GM19193 (cell line): ENCODE data around the gene SYF2.

Experiments used
- POLR2A ChIP-seq: IDR thresholded peaks from 4 replicates; pipeline ENCODE4 v1.6.1; 2011; ENCODE audit not compliant: insufficient read depth, insufficient read length; ENCODE audit errors: extremely low read depth

The SYF2 gene

DNA sequence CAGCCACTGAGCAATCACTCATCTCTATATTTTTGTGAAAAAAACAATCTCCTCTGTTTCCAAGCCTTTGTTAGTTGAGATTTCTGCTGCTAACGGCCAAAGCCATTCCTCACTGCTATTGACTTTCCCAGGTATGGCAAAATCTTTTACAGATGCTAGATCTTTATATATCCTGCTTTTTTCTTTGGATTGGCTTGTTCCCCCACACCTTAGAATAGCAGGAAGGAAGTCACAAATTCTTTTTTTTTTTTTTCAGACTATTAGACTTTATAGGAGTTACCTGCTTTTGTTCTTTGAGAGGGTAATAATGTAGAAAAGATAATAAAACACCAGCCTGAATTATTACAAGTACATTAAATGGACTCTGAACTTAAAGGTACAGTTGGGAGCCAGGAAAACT, 24.2 kb downstream of the SYF2 start:
- TF ChIP-seq POLR2A: no peak

DNA sequence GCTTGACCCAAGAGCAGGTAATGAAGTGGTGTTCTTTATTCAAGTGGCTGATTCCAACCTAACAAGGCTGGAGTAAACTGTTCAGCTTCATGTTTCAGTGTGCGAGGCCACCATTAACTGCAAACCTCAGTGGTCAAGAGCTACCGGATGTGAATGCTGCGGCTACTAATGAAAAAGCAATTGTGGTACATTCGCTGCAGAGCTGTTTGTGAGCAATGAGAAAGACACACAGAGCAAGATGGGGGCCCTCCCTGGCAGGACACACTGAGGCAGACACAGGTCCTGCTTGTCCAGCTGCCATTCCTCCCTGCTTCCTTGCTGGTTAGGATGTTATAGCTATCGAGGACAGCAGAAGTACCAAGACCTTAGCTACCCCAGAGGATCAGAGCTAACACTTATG, 26.1 kb downstream of the SYF2 start:
- no peak for TF ChIP-seq POLR2A

DNA sequence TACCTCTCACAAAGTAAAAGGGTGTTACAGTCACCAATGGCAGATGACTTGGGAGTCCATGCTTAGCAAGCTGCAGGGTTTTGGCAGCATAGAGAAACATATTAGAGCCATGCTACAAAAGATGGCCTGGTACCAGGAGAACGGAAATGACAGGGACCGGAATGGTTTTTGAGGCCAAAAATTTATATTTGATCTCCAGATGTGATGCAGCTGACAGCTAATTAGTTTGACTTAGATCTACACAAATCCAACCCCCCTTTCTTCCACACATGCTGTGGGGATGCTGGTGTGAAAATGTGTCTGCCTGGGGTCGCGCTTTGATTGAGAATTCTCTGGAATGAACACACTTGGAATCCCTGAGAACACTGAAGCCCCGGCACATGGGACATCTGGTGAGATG, 26.5 kb downstream of the SYF2 start:
- TF ChIP-seq POLR2A: no peak

DNA sequence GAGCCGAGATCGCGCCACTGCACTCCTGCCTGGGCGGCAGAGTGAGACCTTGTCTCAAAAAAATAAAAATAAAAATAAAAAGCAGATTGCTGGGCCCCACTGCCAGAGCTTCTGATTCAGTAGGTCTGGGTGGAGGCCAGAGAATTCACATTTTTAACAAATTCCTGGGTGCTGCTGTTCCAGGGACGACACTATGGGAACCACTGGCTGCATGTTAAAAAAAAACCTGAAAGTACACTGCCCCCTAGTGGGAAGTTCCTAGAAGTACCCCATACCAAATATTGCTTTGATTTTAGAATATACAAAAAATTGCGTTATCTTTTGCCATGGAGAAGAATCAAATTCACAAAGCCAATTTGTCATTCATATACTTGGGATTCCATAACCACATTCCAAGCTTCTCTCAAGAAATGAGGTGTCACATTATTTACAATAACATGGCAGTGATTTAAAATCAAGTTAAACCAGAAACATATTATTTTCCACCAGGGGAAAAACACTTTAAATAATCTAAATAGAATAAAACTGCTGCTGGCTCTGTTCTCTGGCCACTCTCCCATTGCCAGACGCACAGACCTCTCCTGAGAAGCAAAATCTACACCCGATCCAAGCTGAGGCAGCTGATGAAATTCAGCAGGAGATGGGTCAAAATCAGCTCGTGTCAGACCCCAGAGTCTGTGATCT, 27.4 kb downstream of the SYF2 start:
- TF ChIP-seq POLR2A: no peak

DNA sequence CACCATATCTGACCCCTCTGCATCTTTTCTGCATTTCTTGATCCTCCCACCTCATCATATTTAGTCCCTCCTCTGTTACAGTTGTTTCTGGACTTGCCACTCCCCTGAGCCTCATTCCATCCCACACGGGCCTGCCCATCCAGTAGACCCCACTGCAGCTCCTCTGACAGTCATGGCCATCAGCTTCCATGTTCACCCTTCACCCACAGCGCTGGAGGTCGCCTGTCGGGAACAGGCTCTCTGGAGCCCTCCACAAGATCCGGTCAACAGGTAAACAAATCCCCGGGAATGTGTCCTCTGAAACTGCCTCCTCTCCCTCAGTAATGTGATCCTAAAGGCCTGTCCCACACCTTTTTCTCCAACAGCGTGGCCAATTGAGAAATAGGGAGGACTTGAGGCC, 31.3 kb downstream of the SYF2 start:
- no peak for TF ChIP-seq POLR2A

DNA sequence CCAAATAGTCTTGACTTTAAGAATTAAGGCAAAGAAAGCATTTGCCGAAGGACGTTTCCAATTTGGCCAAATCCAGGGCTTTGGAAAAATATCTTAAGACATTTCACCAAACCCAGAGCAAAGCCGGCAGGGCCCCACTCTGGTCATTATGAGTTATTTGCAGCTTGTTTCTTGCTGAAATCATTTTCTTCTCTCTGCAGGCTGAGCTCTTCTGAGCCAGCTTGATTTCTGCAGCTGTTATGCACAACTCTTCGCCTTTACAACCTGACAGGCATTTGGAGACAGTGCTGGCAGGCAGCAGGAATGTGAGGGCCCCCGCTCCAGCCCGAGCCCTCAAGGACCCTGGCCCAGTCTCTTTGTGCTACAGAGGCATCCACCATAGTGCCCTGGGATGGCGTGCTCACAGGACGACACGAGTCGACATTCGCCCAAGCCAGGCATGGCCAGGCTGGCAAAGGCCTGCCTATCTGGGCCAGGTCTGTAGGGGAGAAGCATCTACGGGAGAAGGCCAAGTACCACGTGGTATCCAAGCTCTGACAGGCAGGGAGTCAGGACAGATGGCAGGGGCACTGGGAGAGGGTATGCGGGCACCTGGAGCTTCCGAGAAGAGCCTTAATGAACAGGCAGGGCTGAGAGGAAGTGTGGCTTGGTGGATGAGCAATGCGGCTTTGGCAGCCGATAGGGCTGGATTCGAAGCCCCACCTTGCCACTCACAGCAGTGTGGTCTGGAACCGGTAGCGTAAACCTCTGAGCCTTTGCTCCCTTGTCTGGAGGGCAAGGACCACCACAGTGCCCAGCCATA, 32.3 kb downstream of the SYF2 start:
- no peak for TF ChIP-seq POLR2A

DNA sequence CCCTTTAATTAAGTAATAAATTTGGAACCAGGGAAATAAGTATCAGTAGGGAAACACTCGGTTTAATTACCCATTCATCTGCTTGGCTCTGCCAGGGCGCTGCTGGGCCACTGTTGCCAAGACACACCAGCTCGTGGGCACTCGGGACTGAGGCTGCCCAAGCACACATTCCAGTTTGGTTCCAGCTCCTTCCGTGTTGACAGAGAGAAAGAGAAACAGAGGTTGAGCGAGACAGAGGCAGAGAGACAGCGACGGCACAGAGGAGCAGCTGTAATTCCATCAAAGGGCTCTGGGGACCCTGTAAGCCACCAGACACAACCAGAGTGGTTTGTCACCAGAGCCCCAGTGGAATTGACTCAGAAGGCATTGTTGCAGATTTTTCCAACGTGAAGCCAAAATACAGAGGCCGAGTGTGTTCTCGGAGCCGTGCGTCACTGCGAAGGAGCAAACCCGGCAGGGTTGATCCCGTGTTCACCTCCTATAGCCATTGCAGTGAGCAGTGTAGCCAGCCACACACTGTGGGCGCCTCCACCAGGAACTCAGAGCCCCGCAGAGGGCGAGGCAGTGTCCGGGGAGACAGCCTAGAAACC, 33.5 kb downstream of the SYF2 start:
- no peak for TF ChIP-seq POLR2A

DNA sequence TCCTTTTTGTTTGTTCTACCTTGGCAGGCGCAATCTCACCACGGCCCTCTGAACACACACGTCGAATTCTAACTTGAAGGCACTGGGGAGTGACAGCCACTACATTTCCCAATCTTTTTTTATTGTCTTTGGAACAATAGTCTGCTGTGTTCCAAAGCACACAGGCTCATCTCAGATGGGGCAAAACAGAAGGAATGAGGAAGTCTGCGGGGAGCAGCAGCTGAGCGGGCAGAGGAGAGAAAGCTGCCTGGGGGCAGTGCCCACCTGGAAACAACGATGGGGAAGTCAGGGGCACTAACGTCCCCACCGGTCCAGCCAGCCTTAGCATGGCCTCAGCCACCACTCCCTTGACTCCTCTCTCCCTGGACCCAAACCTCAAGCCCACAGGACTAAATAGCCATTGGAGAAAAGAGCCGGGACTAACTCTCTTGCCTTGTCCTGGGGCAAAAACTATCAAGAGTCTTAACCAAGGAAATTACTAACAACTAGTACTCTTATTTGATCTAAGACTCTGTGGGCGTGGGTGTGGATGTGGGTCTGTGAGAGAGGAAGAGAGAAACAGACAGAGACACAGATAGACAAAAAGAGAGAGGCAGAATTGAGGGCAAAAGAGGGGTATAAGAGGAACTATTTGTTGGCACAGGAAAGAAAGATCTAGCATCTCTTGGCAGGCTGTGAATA, 34.2 kb downstream of the SYF2 start:
- no peak for TF ChIP-seq POLR2A

DNA sequence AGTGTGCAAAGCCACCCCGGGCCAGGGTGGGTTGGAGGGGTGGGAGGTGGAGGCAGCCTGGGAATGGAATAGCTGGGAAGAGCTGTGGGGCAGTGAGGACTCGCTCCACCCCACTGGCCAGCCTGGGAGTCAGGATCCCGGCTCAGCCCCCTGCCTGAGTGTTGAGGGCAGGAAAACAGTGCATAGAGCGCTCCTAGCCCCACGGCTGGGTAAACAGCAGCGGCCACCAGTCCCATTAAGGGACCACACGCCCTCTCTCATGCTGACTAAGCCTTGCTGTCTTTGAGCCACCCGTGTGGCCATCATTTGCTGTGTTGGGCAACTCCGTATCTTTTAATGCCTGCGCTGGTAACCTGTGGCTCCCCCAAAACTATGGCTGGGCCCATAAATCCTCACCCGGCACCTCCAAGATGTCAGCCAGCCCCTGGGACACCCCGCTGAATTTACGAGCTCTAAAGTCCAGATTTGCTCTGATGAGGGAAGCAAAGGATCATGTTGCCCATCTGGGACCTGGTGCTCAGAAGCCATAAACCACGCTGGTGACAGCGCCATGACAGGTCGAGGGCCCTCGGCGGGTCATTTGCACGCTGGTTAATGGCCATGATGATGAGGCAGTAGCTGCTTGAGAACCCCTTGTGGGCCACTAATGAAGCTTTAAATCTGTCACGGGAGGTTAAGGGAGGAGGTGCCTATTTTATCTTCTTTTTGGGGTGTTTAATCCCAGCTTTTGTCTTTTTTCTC, 34.9 kb downstream of the SYF2 start:
- no peak for TF ChIP-seq POLR2A

DNA sequence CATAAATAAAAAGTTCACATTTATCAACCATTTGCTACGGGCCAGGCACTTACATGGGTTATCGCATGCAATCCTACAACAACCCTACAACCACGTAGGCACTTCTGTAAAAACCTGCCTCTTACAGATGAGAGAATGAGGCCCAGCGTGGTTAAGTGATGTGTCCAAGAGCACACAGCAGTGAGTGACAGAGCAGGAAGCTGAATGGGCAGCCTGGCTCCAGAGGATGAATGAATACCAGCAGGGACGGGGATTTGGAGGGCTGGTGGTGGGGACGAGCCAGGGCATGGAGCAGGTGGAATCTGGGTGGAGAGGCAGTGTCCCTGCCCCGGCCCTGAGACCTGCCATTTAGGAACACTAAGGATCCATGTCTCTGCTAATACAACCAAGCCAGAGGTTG, 35.5 kb downstream of the SYF2 start:
- no peak for TF ChIP-seq POLR2A

DNA sequence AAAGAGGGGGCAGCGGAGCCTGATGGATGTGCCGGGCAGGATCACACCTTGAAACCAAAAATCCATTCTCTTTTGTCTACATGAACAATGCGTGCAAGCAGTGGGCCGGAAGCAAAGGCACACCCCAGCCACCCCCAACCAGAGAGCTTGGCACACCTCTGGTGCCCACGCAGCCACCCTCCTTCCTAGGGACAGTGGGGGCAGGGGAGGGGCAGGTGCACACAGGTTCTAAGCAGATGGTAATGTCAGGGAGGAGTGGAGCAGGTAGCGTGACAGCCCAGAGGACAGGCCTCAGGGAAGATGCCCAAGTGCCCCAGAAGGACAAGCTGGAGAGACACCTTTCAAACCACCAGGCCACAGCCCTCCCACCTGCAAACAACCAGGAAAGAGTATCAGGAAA, 36.5 kb downstream of the SYF2 start:
- TF ChIP-seq POLR2A: no peak

DNA sequence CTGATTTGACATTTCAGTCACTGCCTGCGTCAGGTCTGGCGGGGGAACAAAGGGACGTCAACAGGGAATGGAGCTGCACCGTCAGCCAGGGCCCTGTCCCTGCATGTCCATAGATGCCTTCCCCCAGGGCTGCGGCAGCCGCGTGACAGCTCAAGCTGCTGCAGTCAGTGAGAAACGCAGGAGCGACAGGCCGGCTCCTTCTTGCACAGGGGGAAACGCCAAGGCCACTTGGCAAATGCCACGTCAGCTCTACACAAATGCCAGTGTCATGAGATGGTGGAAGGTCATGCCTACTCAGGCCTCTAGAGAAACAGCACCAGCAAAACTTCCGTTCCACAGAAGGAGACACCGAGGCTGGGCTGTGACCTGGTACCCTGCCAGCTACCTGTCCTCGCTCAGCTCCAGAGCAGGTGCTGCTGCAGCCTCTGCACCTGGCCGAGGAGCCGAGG, 37.7 kb downstream of the SYF2 start:
- TF ChIP-seq POLR2A: no peak

DNA sequence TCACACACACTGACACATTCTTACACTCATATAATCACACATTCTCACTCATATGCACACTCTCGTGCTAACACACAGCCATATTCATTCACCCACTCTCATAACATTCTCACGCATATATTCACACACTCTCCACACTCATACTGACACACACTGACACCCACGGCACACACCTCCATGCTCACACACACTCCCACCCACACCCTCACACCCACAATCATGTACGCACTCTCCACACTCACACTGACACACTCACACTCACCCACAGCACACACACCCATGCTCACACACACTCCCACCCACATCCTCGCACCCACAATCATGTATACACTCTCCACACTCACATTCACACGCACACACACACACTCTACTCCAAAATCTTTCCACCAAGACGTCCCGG, 38.2 kb downstream of the SYF2 start:
- no peak for TF ChIP-seq POLR2A

DNA sequence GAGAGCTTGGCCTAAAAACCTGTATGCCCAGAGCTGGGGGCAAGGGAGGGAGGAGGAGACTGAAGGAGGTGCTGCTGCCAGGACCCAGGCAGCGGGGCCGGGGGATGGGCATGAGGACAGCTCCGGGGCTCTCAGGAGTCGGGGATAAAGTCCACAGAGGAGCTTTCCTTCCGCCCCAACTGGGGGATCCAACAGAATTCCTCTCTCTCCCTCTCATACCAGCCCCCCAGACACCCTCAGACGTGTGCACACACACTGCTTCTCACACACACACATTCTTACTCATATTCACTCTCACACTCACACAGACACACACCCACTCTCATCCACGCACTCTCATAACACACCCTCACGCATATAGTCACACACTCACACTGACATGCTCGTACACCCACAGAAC, 39.1 kb downstream of the SYF2 start:
- TF ChIP-seq POLR2A: no peak

DNA sequence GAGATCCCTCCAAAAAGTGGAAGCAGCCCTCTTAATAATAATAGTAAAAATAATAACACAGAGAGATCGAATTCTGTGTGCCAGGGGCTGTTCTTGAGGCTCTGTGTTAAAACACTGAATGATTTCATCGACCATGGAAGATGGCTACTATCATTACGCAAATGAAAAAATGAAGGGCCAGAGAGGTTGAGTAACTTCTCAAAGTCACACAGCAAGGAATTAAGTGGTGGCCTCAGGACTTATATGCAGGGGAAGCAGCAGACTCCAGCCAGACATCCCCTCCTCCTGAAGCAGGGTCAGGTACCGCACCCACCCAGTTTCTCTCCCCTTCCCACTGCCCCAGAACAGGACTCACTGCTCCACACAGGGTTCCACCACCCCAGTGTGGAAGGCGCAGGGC, 40.1 kb downstream of the SYF2 start:
- TF ChIP-seq POLR2A: no peak
